LNCaP clone FGC (cell line): ENCODE results near the gene FANCL.
"Not testable (repeated sequence)": the region's sequence is repeated elsewhere in the genome, so short reads cannot be mapped to it uniquely, and the experiment has no call there.

ENCODE experiments used
- DNase-seq: peaks from one replicate; pipeline ENCODE4 v3.0.0-alpha.2; 2011; ENCODE audit warnings: low read depth
- H3K4me3 ChIP-seq: 2 replicates; pipeline ENCODE4 v1.5.1; 2011; ENCODE audit warnings: mild to moderate bottlenecking, low read depth, low read length, control low read depth
- CTCF ChIP-seq: IDR thresholded peaks from 2 replicates; pipeline ENCODE4 v1.5.1; 2012; ENCODE audit warnings: mild to moderate bottlenecking; ENCODE audit not compliant: control insufficient read depth, insufficient read depth; ENCODE audit errors: extremely low read depth

The FANCL gene

GRCh38 chr2:58228299-58228698 lies 12.8 kb downstream of the FANCL start:
- TF ChIP-seq CTCF: no peak
- no peak for DNase-seq
- no peak overlapping the region for H3K4me3 ChIP-seq

GRCh38 chr2:58227171-58227917 lies 13.8 kb downstream of the FANCL start:
- no peak overlapping the region for H3K4me3 ChIP-seq
- no peak for DNase-seq
- no peak for TF ChIP-seq CTCF

- no peak for TF ChIP-seq CTCF
- no peak for DNase-seq
- H3K4me3 ChIP-seq: no peak overlapping the region
These were observed 19.2 kb downstream of the FANCL start for GRCh38 chr2:58221909-58222308.

- no peak overlapping the region for H3K4me3 ChIP-seq
- no peak for DNase-seq
- TF ChIP-seq CTCF: no peak
These were observed 25.7 kb downstream of the FANCL start for GRCh38 chr2:58215429-58215828.

GRCh38 chr2:58210951-58211568 lies 30.1 kb downstream of the FANCL start:
- DNase-seq, H3K4me3 ChIP-seq: not testable (repeated sequence)

GRCh38 chr2:58207189-58207588 lies 33.9 kb downstream of the FANCL start:
- no peak for DNase-seq
- H3K4me3 ChIP-seq: no peak overlapping the region
- no peak for TF ChIP-seq CTCF

GRCh38 chr2:58206785-58207184 lies 34.3 kb downstream of the FANCL start:
- DNase-seq: no peak
- no peak overlapping the region for H3K4me3 ChIP-seq
- TF ChIP-seq CTCF: no peak
